Stimulated activated CD8-positive, alpha-beta memory T cell treated with anti-CD3 and anti-CD28 coated beads, Interleukin-2, amount 100 ng/mL, for 1 hour (primary cell): ENCODE data around the gene ZFPL1.
A peak's percentile ranks its signal among the peaks of the same experiment; 100 is the strongest.
"Not testable (repeated sequence)": the region's sequence is repeated elsewhere in the genome, so short reads cannot be mapped to it uniquely, and the experiment has no call there.

Experiments
- DNase-seq, 2 donors: peaks; one replicate each; pipeline ENCODE4 v3.0.0-alpha.2; 2020; ENCODE audit warnings: low read depth in 2 of 2

ZFPL1 gene

DNA sequence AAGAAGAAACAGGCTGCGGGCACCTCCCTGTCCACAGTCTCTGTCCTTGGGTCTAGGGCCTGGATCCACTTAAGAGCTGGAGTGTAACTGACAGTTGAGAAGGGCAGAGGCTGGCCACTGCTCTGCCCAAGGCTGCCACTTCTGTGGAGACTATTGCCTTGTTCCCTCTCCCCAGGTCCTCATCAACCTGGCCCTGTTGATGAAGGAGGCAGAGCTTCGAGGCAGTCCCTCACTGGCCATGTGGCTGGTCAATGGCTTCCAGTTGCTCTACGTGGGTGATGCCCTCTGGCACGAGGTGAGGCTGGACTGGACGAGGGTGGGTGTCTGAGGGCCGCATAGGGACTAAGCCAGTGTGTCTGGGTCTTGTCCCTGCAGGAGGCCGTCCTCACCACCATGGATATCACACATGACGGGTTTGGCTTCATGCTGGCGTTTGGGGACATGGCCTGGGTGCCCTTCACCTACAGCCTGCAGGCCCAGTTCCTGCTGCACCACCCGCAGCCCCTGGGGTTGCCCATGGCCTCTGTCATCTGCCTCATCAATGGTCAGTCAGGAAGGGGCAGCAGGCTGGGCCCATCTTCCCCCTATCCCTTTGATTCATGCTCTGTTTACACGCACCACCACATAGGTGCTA is 30.6 kb downstream of the ZFPL1 start:
- DNase-seq, result no peak

DNA sequence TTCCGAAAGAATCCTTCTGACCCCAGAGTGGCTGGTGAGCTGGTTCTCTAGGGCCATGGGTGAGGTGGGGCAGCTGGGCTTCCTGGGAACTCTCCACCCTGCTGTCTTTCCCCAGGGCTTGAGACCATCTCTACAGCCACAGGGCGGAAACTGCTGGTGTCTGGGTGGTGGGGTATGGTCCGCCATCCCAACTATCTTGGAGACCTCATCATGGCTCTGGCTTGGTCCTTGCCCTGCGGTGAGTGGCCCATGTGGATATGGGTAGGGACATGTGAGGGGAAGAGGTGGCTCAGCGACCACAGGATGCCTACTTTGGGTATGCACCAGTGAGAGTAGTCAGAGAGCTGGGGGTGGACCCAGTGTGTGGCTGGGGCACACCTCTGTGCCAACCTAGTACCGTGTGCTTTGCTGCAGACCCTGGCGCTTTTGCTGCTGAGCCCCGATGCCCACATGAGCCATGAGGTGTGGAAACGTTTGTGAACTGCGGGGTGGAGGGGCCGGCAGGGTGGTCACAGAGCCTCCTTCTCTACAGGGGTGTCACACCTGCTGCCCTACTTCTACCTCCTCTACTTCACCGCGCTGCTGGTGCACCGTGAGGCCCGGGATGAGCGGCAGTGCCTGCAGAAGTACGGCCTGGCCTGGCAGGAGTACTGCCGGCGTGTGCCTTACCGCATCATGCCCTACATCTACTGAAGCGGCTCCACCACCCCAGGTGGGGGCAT is 31.5 kb downstream of the ZFPL1 start:
- DNase-seq, result no peak

DNA sequence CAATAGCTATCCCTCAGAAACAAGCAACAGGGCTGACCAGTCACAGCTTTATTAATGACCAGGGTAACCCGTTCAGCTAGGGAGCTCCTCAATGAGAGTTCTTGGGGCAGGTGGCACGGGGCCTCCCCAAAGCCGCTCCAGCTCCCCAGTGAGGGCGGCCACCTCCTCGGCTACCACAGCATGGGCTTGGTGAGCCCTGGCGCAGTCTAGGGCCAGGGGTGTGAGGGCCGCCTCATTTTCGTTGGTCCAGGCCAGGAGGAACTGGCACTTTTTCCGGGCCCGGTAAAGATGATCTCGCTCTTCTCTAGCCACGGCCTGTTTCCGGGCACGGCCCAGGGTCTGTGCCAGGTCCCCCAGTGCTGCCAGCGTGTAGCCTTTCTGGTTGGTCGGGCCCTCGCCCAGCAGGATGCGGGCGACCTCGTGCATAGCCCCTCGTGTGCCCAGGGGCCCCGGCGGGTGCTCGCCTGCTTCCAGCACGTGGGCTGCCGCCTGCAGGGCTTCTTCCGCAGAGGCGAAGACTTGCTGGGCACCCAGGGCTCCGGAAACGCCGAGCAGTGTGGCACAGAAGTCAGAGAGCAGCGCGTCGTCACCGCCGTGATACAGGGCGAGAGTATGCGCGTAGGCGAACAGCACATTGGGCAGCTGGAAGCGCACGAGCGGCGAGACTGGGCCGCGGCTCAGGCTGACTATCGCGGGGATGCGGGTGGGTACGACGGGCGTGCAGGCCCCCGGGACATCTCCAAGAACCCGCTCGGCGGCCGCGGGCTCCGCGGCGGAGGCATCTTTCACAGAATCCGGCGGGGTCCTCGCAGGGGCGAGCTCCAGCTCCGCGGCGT is 32.6 kb downstream of the ZFPL1 start:
- no peak for DNase-seq

DNA sequence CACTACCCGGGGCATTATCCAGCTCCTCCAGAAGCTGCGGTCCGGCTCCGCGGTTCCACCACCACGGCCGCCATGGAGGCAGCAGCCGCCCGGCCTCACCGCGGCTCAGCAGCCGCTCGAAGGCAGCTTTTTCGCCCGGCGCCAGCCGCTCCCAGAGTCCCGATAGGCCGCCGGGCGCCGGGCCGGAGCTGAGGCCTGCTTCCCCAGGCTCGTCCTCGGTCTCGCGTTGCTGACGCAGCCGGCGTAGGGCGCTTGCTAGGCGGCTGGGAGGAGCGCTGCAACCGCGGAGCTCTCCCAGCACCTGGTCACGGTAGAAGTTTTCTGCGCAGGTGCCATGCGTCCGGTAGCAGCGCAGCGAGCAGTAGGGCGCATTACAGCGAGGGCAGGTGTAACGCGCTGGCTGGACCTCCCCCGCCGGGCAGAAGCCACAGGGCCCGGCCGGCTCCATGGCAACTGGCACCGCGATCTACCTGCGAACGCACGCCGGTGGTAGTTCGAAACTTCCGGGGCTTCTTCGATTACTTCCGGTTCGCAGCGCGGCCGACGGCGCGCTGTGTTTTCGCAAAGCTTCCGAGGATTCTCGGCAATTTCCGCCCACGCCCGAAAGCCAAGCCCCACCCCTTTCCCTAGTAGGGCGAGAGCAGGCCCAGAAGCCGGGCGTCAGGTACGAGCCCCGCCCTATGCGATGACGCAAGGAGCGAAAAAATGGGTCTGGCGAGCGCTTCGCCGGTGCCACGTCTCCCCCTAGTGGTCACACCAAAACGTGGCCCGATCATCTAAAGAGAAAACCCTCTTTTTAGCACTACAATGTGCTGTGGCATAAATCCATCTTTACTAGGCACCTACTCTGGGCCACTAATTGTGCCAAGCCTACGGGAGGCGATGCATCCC is 33.4 kb downstream of the ZFPL1 start, which contains the start of gene ZNHIT2:
Gene ZNHIT2 (minus strand): TSS at position 496 of the 891 bp plus-strand sequence. CDS start 48 bp downstream, at position 448.
- DNase-seq, result peak; percentile 100

DNA sequence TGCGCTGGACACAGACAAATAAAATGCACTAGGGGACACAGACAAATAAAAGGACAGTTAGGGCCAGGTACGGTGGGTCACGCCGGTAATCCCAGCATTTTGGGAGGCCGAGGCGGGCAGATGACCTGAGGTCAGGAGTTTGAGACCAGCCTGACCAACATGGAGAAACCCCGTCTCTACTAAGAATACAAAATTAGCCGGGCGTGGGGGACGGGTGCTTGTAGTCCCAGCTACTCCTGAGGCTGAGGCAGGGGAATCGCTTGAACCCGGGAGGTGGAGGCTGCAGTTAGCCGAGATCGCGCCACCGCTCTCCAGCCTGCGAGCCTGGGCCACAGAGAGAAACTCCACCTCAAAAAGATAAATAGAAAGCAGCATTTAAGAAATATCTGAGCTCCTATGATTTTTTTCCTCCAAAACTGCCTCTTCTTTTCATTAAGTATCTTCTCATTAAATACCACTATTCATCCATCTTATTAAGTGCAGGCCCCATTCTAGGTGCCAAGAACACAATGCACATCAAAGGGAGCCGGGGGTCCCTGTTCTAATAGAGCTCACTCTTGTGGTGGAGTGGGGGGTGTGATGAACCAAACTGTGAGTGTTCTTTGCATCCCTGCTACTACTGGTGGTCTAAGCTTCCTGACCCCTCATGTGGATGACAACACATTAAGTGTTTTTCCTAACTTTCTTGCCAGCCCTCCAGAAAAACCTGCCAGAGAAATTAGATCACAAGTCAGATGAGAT is 34.2 kb downstream of the ZFPL1 start:
- no peak for DNase-seq

DNA sequence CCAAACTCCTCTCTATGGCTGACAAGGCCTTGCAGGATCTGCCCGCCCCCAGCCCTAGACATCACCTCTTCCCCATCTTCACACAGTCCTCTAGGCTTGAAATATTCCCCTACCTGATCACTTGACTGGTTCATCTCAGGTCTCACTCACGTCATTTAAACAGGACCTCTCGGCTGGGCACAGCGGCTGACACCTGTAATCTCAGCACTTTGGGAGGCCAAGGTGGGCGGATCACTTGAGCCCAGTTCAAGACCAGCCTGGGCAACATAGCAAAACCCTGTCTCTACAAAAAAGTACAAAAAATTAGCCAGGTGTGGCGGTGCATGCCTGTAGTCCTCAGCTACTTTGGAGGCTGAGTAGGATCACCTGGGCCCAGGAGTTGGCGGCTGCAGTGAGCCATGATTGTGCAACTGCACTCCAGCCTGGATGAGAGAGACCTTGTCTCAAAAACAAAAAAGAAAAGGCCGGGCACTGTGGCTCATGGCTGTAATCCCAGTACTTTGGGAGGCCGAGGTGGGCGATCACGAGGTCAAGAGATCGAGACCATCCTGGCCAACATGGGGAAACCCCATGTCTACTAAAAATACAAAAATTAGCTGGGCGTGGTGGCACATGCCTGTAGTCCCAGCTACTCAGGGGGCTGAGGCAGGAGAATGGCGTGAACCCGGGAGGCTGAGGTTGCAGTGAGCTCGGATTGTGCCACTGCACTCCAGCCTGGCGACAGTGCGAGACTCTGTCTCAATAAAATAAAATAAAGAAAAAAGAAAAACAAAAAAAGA is 35.1 kb downstream of the ZFPL1 start:
- not testable (repeated sequence) for DNase-seq

DNA sequence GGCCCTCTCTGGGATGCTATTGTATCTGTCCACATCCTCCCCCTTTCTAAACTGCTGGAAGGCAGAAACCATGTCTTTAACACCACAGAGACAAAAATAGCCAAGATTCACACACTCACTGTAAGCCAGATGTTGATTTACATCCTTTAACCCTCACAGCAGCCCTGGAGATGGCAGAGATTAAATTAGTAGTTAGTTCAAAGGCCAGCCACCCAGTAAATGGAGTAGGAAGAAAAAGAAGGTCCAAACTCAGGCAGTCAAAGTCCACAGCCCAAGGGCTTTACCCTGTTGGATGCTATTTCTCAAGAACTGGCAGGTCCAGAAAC is 35.6 kb downstream of the ZFPL1 start:
- no peak for DNase-seq

DNA sequence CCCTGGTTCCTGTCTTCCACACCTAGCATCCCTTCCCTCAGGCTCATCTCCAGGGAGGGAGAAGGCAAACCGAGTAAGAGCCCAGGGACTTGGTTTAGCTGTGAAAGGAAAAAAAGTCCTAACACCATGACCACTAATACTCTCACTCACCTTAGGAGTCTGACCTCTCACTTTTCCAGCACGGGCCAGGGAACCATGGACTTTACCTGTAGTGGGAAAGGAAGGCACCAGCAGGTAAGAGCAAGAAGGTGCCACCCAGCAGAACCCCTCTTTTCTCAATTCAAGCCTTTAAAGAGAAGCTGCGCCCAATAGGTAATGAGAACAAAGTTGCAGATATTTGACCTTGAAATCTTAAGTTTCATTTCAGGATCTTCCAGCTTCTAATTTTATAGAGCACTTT is 36.8 kb downstream of the ZFPL1 start:
- no peak for DNase-seq

DNA sequence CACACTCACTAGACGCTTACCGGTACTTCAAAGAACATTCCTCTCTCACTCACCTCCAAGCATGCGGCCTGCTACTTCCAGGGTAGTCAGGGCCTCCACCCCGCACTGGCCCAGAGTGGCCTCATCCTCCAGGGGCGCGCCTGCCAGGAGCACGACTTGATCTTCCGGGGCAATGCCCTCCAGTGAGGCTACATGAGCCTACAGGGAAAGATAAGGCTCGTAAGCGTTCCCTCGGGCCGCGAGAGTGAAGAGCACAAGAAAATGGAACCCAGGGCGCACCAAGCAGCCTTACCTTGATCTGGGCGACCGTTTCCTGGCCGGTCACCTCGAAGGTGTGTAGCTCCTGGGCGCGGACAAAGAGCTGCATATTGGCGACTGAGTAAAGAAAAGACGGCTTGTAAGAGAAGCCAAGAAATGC is 37.4 kb downstream of the ZFPL1 start:
- no peak for DNase-seq

DNA sequence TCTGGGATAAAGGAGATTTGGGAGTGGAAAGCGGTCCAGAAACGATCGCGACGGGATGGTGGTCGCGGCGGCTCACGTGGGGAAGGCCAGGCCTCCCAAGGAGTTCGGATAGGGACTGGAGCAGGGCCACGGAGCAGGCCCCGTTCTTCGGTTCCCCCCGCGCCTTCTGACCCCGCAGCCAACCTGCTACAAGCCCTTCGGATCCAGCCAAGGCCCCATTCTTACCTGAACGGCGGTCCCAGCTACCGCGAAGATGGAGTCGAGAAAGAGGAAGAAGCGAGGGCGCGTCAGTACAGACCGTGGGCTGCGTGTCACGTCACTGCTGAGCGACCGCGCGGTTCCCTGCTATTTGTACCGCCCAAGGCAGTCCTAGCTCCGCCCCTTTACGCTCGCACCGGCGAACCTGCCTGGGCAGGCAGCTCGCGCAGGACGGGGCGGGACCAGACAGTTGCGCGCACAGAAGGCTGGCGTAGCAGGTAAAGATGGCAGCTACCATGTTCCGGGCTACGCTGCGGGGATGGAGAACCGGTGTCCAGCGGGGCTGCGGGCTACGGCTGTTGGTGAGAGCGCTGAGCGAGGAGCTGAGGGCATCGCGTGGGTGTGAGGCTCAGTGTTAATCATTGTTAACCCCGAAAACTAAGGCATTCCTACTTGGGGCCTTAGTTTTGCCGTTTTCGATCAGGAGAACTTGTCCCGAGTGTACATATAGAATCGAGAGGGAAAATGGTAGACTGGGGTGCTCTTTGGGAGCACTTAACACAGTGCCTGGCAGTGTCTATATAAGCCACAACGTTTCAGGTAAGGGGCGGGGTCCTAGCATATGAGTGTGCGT is 38.1 kb downstream of the ZFPL1 start, which contains the start of the genes FAU and MRPL49:
Gene FAU (minus strand): TSS at position 270 of the 832 bp plus-strand sequence. CDS start 321 bp downstream, outside the sequence.
Gene MRPL49 (plus strand): TSS at position 457 of the 832 bp plus-strand sequence. CDS start 26 bp downstream, at position 483.
- DNase-seq, result peak; percentile 98

DNA sequence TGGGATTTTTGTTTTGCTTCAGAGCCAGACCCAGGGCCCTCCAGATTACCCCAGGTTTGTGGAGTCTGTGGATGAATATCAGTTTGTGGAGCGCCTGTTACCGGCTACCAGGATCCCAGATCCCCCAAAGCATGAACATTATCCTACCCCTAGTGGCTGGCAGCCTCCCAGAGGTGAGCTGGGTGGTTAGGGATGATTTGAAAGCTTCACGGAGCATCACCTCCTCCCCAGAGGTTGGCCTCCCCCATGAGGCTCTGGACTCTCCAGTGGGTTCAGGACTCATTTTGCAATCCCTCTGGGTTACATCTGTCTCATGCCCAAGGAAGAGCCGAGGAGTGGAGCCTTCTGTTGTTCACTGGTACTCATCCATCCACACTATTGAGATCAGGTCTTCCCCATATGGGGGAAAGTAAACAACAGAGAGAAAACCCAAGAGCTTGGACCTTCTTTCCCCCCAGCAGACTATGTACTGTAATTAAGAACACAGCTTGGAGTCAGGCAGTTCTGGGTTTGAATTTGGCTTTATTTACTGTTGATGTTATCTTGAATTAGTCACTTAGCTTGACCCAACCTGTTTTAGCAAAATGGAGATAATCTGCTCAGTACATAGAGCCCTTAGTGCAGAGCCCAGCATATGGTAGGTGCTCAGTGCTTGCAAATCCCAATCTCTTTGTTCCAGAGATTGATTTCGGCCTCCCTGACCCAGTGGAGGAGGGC is 40.6 kb downstream of the ZFPL1 start:
- DNase-seq, result no peak

DNA sequence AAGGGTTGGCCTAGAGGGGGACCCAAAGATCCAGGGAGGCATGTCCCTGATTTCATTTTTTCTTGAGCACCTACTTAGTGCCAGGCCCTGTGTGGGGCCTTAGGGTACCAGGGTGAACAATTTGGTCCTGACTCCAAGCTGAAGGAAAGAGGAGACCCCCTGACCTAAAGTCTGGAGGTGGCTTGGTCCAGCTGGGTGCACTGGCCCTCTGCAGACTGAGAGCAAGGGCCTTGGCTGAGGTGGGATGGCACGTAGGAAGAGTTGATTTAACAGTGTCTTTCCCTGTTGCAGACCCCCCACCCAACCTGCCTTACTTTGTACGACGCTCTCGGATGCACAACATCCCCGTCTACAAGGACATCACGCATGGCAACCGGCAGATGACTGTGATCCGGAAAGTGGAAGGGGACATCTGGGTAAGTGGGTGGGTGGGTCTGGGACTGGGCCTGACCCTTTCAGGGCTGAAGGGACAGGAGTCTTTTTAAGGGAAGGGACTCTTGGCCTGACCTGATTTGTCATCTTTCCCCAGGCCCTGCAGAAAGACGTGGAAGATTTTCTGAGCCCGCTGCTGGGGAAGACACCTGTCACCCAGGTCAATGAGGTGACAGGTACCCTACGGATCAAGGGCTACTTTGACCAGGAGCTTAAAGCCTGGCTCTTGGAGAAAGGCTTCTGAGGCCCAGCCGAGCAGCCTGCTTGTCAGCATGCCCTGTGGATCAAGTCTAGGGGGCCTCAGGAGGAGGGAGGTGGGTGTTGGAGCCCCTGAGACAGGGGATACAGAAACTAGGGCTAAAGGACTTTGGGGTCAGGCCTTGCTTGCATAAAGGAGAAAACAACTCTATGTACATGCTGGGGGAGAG is 41.4 kb downstream of the ZFPL1 start:
- no peak for DNase-seq

DNA sequence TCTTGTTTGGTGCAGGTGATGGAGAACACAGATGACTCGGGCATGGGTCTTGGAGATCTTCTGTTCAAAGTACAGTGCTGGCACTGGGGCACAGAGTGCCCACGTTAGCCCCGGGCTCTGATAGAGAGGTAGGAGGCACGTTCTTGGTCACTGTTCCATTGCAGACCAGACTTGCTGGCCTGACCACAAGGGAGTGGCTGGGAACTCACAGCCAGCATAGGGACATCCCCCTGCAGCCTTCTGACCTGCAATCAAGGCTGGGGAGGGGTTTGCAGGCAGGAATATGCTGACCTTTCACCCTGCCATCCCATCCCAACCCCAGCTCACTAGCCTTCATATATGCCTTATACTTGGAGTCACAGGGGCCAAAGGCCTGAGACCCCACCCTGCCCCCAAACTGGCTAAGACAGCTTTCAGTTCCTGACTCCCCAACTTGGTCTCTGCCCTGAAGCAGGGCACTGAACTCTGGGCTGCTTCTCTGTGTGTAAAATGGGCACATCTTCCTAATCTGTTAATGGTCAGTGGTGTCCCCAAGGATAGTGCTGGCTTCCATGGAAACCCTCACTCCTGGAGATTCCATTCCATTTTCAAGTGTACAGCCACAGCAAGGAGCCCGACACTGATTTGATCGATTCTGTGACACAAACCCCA is 42.7 kb downstream of the ZFPL1 start:
- no peak for DNase-seq

DNA sequence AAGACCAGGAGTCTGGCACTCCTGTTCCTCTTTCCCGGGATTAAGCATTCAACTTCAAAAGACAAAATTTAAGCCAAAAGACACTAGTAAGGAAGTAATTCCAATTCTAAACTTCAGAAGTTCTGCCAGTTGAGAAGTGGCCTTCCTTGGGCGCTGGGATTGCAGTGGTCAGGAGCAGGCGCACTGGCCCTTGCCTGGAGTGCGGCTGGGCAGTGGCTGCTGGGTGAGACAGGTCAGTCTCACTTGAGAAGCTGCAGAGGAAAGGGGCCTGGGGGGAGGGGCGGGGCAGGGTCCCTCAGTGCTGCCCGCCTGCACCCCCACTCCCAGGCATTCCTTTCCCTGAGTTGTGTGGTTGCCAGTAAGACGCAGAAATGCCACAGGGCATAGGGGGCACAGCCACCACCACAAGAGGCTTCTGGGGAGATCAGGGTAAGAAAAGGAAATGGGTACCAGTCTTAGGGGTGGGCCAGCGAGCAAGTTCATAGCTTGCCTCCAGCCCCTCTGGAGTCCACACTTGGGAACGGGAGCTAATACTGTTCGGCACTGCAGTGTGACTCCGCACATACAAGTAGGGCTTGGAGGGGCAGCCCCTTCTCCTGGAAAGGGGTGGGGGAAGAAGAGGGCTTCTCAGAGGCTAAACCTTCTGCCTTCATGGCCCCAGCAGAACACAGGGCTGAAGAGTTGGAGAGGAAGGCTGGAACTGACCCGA is 43.6 kb downstream of the ZFPL1 start:
- DNase-seq, result no peak

DNA sequence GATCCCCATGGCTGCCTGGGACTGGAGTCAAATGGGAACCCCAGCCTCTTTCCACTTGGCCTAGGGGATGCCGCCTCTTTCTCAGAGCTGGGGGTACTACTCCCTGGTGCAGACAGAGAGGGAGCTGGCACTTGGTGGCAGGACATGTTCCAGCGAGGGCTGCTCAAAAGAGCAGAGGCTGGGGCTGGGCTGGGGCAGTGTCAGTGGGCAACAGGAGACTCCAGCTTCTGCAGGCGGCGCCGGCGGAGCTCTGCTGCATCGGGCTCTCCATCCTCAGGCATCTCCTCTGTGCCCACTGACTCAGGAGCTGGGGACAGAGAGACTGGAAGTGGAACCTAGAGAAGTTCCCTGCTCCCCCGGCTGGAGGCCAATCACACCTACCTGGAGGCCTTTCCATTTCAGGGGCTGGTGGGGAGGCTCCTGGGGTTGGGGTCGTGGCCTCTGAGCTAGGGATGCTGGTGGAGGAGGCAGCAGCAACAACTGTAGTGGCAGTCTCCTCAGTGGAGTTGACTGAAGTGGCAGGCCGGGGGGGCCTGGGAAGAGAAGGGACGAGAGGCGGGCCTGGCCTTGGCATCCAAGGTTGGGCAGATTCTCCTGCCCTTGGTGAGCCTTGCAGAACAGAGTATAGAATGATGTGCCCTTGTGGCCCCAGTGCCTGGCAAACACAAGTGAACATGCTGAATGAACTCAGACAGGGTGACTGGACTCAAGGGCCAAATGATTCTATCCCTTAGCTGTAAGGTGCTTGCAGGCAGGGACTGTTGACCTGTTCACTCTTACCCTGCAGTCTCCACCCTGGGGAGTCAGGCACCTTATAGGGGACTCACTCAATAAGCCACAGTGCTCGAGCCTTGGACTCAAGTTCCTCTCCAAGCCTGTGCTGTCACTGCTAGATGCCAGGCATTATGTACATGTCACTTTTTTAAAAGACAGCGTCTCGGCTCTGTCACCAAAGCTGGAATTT is 44.4 kb downstream of the ZFPL1 start:
- DNase-seq, result no peak
